ENCODE results near the gene TIMM44.

GRCh38 chr19:7885818-7886217, 57.6 kb downstream of the TIMM44 start:
- TF ChIP-seq, protein P1, sequence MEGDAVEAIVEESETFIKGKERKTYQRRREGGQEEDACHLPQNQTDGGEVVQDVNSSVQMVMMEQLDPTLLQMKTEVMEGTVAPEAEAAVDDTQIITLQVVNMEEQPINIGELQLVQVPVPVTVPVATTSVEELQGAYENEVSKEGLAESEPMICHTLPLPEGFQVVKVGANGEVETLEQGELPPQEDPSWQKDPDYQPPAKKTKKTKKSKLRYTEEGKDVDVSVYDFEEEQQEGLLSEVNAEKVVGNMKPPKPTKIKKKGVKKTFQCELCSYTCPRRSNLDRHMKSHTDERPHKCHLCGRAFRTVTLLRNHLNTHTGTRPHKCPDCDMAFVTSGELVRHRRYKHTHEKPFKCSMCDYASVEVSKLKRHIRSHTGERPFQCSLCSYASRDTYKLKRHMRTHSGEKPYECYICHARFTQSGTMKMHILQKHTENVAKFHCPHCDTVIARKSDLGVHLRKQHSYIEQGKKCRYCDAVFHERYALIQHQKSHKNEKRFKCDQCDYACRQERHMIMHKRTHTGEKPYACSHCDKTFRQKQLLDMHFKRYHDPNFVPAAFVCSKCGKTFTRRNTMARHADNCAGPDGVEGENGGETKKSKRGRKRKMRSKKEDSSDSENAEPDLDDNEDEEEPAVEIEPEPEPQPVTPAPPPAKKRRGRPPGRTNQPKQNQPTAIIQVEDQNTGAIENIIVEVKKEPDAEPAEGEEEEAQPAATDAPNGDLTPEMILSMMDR (conservative IDR thresholded peaks at IDR 0.05; ENCODE audit: low read depth, low read length) = no peak
- no peak for TF ChIP-seq EZH2 (IDR thresholded peaks at IDR 0.05; ENCODE audit: borderline replicate concordance, low read depth, low read length, poor library complexity, severe bottlenecking)

All from A673 (cell line).